NCI-H460 (cell line): Measurements from ENCODE around the gene SUMF1. TPM values are rescaled to one million over a fixed set of nuclear protein-coding genes. Genes with fewer than 3 reads are reported as not detected.

ENCODE experiments used
- DNase-seq: peaks from one replicate; pipeline ENCODE4 v3.0.0-alpha.2; 2016; ENCODE audit warnings: low read depth; ENCODE audit errors: extremely low read depth
- total RNA-seq: library from RNA; depleted of rRNA; stranded (reverse); fragments of >200 nt; shearing (Covaris generic); gene quantifications from 2 replicates; pipeline ENCODE4 v1.2.3, GENCODE V29; 2014

Gene SUMF1
- total RNA-seq, 1 experiment from 2014 or later: 16.9 TPM

- no peak for DNase-seq
These were observed 31.4 kb upstream of the SUMF1 start for GRCh38 chr3:4498446-4498845.

- no peak for DNase-seq
These were observed 30.8 kb upstream of the SUMF1 start for GRCh38 chr3:4497843-4498324.

- no peak for DNase-seq
These were observed 30.1 kb upstream of the SUMF1 start for GRCh38 chr3:4497005-4497692.

GRCh38 chr3:4496087-4496452, 29.0 kb upstream of the SUMF1 start:
- DNase-seq: no peak

- DNase-seq: no peak
These were observed 28.4 kb upstream of the SUMF1 start for GRCh38 chr3:4495294-4496086.

- DNase-seq: no peak
These were observed 27.8 kb upstream of the SUMF1 start for GRCh38 chr3:4494895-4495264.

- no peak for DNase-seq
These were observed 27.1 kb upstream of the SUMF1 start for GRCh38 chr3:4493941-4494894.

- peak; percentile 96 for DNase-seq
These were observed 26.2 kb upstream of the SUMF1 start, which contains the start of gene ITPR1 for GRCh38 chr3:4493014-4493940. Gene ITPR1 (plus strand): TSS chr3:4493348. CDS start chr3:4516492, 23,144 bp downstream.

GRCh38 chr3:4492208-4493013, 25.3 kb upstream of the SUMF1 start:
- DNase-seq: peak; percentile 32

- no peak for DNase-seq
These were observed 24.8 kb upstream of the SUMF1 start for GRCh38 chr3:4491855-4492207.

GRCh38 chr3:4478261-4478660, 11.2 kb upstream of the SUMF1 start:
- DNase-seq: no peak

- DNase-seq: no peak
These were observed 9.4 kb upstream of the SUMF1 start for GRCh38 chr3:4476496-4476895.

- DNase-seq: no peak
These were observed 8.7 kb upstream of the SUMF1 start for GRCh38 chr3:4475804-4476203.

GRCh38 chr3:4474683-4475490, 7.8 kb upstream of the SUMF1 start:
- peak; percentile 44 for DNase-seq

- no peak for DNase-seq
These were observed 5.7 kb upstream of the SUMF1 start for GRCh38 chr3:4472766-4473165.

- DNase-seq: no peak
These were observed 5.2 kb upstream of the SUMF1 start for GRCh38 chr3:4472312-4472711.

GRCh38 chr3:4471907-4472306, 4.8 kb upstream of the SUMF1 start:
- no peak for DNase-seq

GRCh38 chr3:4467522-4467867, 426 bp upstream of the SUMF1 start:
- DNase-seq: no peak
